SK-N-MC (cell line): ENCODE measurements around the gene TNNI3K.
"Not testable (repeated sequence)": the region's sequence is repeated elsewhere in the genome, so short reads cannot be mapped to it uniquely, and the experiment has no call there.

Experiments
- DNase-seq: peaks from one replicate; pipeline ENCODE4 v3.0.0-alpha.2; 2011; ENCODE audit warnings: low read depth, low spot score
- H3K27ac ChIP-seq: fragments of 200-600 bp; sonication (generic); 2 replicates; pipeline ENCODE4 v1.5.1; 2016; ENCODE audit warnings: mixed run types
- H3K36me3 ChIP-seq: fragments of 200-600 bp; sonication (generic); 2 replicates; pipeline ENCODE4 v1.6.1; 2017; ENCODE audit warnings: antibody characterized with exemption, low read length, mixed read lengths; ENCODE audit not compliant: insufficient read depth
- H3K4me3 ChIP-seq: fragments of 200-600 bp; sonication (generic); 2 replicates; pipeline ENCODE4 v1.5.1; 2016
- H3K9ac ChIP-seq: fragments of 200-600 bp; sonication (generic); 2 replicates; pipeline ENCODE4 v1.8.0; 2017; ENCODE audit warnings: mixed run types, mixed read lengths; ENCODE audit not compliant: insufficient read length
- H3K9me3 ChIP-seq: fragments of 200-600 bp; sonication (generic); 2 replicates; pipeline ENCODE4 v1.6.1; 2017; ENCODE audit warnings: low read depth, mild to moderate bottlenecking, antibody characterized with exemption, low read length, moderate library complexity, mixed read lengths
- EZH2 ChIP-seq: fragments of 200-600 bp; sonication (generic); IDR thresholded peaks from one replicate; pipeline ENCODE4 v1.6.1; 2017; ENCODE audit warnings: antibody characterized with exemption
- FOXP2 ChIP-seq: optimal IDR thresholded peaks from 2 replicates; pipeline ENCODE3; 2011; ENCODE audit warnings: mild to moderate bottlenecking, moderate library complexity; ENCODE audit not compliant: insufficient read depth; ENCODE audit errors: extremely low read length, control extremely low read depth
- POLR2AphosphoS5 ChIP-seq: IDR thresholded peaks from 2 replicates; pipeline ENCODE4 v1.6.1; 2012; ENCODE audit warnings: mild to moderate bottlenecking, low read depth, low read length, borderline replicate concordance

The TNNI3K gene

GRCh38 chr1:74215229-74215628, 20.0 kb upstream of the TNNI3K start:
- Histone ChIP-seq H3K27ac (no peak overlapping the region), H3K36me3 (no peaks in the 10 kb centered on the region)

GRCh38 chr1:74222701-74223100, 12.5 kb upstream of the TNNI3K start:
- Histone ChIP-seq H3K9me3 (no peaks in the 10 kb centered on the region), H3K27ac (no peak overlapping the region), H3K9ac (no peak overlapping the region), H3K4me3 (no peak overlapping the region), H3K36me3 (no peaks in the 10 kb centered on the region)
- DNase-seq, result no peak
- no peak for TF ChIP-seq EZH2
- no peak for TF ChIP-seq FOXP2
- no peak for TF ChIP-seq POLR2AphosphoS5

More at GRCh38 chr1:74215229-74215628, 20.0 kb upstream of the TNNI3K start:
- no peak overlapping the region for H3K9ac ChIP-seq
- H3K4me3 ChIP-seq, result no peak overlapping the region
- TF ChIP-seq FOXP2, result no peak
- TF ChIP-seq POLR2AphosphoS5, result no peak
- no peaks in the 10 kb centered on the region for H3K9me3 ChIP-seq
- DNase-seq, result no peak

- H3K27ac ChIP-seq, result no peak overlapping the region
- H3K36me3 ChIP-seq, result no peaks in the 10 kb centered on the region
- H3K9me3 ChIP-seq, result no peaks in the 10 kb centered on the region
- H3K9ac ChIP-seq, result no peak overlapping the region
- no peak overlapping the region for H3K4me3 ChIP-seq
- TF ChIP-seq EZH2, result no peak
- TF ChIP-seq POLR2AphosphoS5, result no peak
- TF ChIP-seq FOXP2, result no peak
- DNase-seq, result no peak
Measured at GRCh38 chr1:74223453-74223852, 11.7 kb upstream of the TNNI3K start.

GRCh38 chr1:74236440-74236839, 1.3 kb downstream of the TNNI3K start:
- H3K27ac ChIP-seq, result no peak overlapping the region
- H3K9ac ChIP-seq, result no peak overlapping the region
- TF ChIP-seq POLR2AphosphoS5, result no peak
- no peak for TF ChIP-seq FOXP2
- TF ChIP-seq EZH2, result no peak
- DNase-seq, result no peak
- no peaks in the 10 kb centered on the region for H3K9me3 ChIP-seq
- no peak overlapping the region for H3K4me3 ChIP-seq
- H3K36me3 ChIP-seq, result no peaks in the 10 kb centered on the region

- no peak for DNase-seq
- TF ChIP-seq POLR2AphosphoS5 (no peak), EZH2 (no peak), FOXP2 (no peak)
- Histone ChIP-seq H3K27ac (no peak overlapping the region), H3K36me3 (no peaks in the 10 kb centered on the region), H3K9me3 (no peaks in the 10 kb centered on the region), H3K9ac (no peak overlapping the region), H3K4me3 (no peak overlapping the region)
Measured at GRCh38 chr1:74237035-74237434, 1.8 kb downstream of the TNNI3K start.

GRCh38 chr1:74237787-74238186, 2.6 kb downstream of the TNNI3K start:
- H3K36me3 ChIP-seq, result no peaks in the 10 kb centered on the region
- DNase-seq, result no peak
- no peaks in the 10 kb centered on the region for H3K9me3 ChIP-seq
- H3K27ac ChIP-seq, result no peak overlapping the region
- no peak for TF ChIP-seq EZH2
- TF ChIP-seq FOXP2, result no peak
- TF ChIP-seq POLR2AphosphoS5, result no peak
- H3K9ac ChIP-seq, result no peak overlapping the region
- H3K4me3 ChIP-seq, result no peak overlapping the region

- DNase-seq, result no peak
- Histone ChIP-seq H3K36me3 (no peaks in the 10 kb centered on the region), H3K4me3 (no peak overlapping the region), H3K9me3 (no peaks in the 10 kb centered on the region), H3K9ac (no peak overlapping the region), H3K27ac (no peak overlapping the region)
- TF ChIP-seq POLR2AphosphoS5 (no peak), EZH2 (no peak), FOXP2 (no peak)
Measured at GRCh38 chr1:74245168-74245772, 10.1 kb downstream of the TNNI3K start.

GRCh38 chr1:74246315-74246714, 11.1 kb downstream of the TNNI3K start:
- DNase-seq, result no peak
- Histone ChIP-seq H3K9me3 (no peaks in the 10 kb centered on the region), H3K36me3 (no peaks in the 10 kb centered on the region), H3K27ac (no peak overlapping the region), H3K4me3 (no peak overlapping the region), H3K9ac (no peak overlapping the region)
- TF ChIP-seq POLR2AphosphoS5 (no peak), FOXP2 (no peak), EZH2 (no peak)

- Histone ChIP-seq H3K4me3 (no peak overlapping the region), H3K36me3 (no peaks in the 10 kb centered on the region), H3K9ac (no peak overlapping the region), H3K9me3 (no peaks in the 10 kb centered on the region), H3K27ac (no peak overlapping the region)
- TF ChIP-seq FOXP2 (no peak), EZH2 (no peak), POLR2AphosphoS5 (no peak)
- no peak for DNase-seq
Measured at GRCh38 chr1:74247881-74248528, 12.8 kb downstream of the TNNI3K start.

- not testable (repeated sequence) for H3K4me3 ChIP-seq, H3K36me3 ChIP-seq, DNase-seq, H3K9me3 ChIP-seq, H3K9ac ChIP-seq, H3K27ac ChIP-seq
Measured at GRCh38 chr1:74253243-74253824, 18.1 kb downstream of the TNNI3K start.
